ENCODE measurements around the gene HP1BP3. TPM values are rescaled to one million over a fixed set of nuclear protein-coding genes. Genes with fewer than 3 reads are reported as not detected.

The HP1BP3 gene
- total and polyA plus RNA-seq, 2 experiments from 2014 or later, result 89.1 to 112 TPM

GRCh38 chr1:20739225-20739624, 47.9 kb downstream of the HP1BP3 start (continued):
- TF ChIP-seq ETS1 (IDR thresholded peaks at IDR 0.05) (no peak), EZH2 (IDR thresholded peaks at IDR 0.05; ENCODE audit: low read depth, unreplicated experiment) (no peak), JUNB (IDR thresholded peaks at IDR 0.05; ENCODE audit: unreplicated experiment) (no peak), EZH2phosphoT487 (IDR thresholded peaks at IDR 0.05; ENCODE audit: unreplicated experiment) (no peak)

GRCh38 chr1:20735581-20736111, 51.5 kb downstream of the HP1BP3 start:
- ATAC-seq (no peak), DNase-seq (ENCODE audit: low spot score) (no peak)
- peaks cover 32% of the 10 kb centered on the region for H3K27me3 ChIP-seq (ENCODE audit: insufficient read depth)
- Mint-ChIP-seq H3K4me3 (no peak overlapping the region), H3K9me3 (no peaks in the 10 kb centered on the region), H3K4me1 (peaks cover 1% of the 10 kb centered on the region), H3K27me3 (ENCODE audit: insufficient read depth, low read depth, poor library complexity) (peaks cover 34% of the 10 kb centered on the region), H3K27ac (no peak overlapping the region), H3K36me3 (ENCODE audit: low read depth) (no peaks in the 10 kb centered on the region; the same call in 1 of the 3 replicates)
- no peaks in the 10 kb centered on the region for H4K20me1 ChIP-seq (replicated peaks; ENCODE audit: insufficient read depth)
- H3K9me2 ChIP-seq (ENCODE audit: insufficient read depth), result no peaks in the 10 kb centered on the region
- H3K36me3 ChIP-seq (ENCODE audit: insufficient read depth), result 0 out of 2 replicates have a peak, but pooled peaks cover 5% of the 10 kb centered on the region
- no peaks in the 10 kb centered on the region for H3K79me2 ChIP-seq (replicated peaks; ENCODE audit: insufficient read depth)
- H3F3A ChIP-seq (replicated peaks; ENCODE audit: low read depth), result peaks cover 16% of the 10 kb centered on the region; the same call in 1 of the 2 replicates
- TF ChIP-seq POLR2AphosphoS5 (IDR thresholded peaks at IDR 0.05; ENCODE audit: low read depth) (no peak), ZNF462 (CRISPR knock-in tag; IDR thresholded peaks at IDR 0.05) (no peak), ZNF331 (CRISPR knock-in tag; IDR thresholded peaks at IDR 0.05; ENCODE audit: low read depth) (no peak), REST (IDR thresholded peaks at IDR 0.05; ENCODE audit: unreplicated experiment) (no peak), ETS1 (IDR thresholded peaks at IDR 0.05) (no peak), STAT1 (IDR thresholded peaks at IDR 0.05; ENCODE audit: unreplicated experiment) (no peak), ZNF114 (CRISPR knock-in tag; IDR thresholded peaks at IDR 0.05) (no peak)
- no peak overlapping the region for H3K27ac ChIP-seq (ENCODE audit: low read depth)
- no peak overlapping the region for H3K4me2 ChIP-seq
- no peak overlapping the region for H2AFZ ChIP-seq
- H3K4me1 ChIP-seq (ENCODE audit: insufficient read depth), result peaks cover 17% of the 10 kb centered on the region
- H3K4me3 ChIP-seq, result no peak overlapping the region
